C4-2B (cell line): Measurements from ENCODE around the gene DCHS1.

Experiments used
- H3K27ac ChIP-seq: fragments of 450-650 bp; 2 replicates; pipeline ENCODE4 v1.5.1; 2017
- CTCF ChIP-seq: fragments of 450-650 bp; conservative IDR thresholded peaks from 2 replicates; pipeline ENCODE4 v1.5.1; 2017; ENCODE audit warnings: mild to moderate bottlenecking
- ZFX ChIP-seq: fragments of 450-650 bp; IDR thresholded peaks from 2 replicates; pipeline ENCODE4 v1.6.1; 2017

The DCHS1 gene

DNA sequence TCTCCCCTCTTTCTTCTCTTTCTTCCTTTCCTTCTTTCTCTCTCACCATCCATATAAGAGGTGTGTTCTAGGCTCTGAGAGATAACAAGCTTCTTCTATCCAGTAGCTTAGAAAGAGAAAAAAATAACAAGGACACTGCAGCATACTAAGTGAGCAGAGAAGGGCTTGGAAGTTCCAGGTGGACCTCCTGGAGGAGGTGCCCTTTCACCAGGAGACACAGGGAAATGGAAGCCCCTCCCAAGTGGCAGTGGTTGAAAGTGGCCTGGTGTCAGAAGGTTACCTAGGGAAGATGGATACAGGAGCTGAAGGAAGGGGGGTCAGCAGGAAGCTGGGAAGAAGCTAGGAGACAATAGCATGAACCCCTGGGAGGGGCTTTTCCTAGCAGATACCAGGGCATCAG lies 5.5 kb downstream of the DCHS1 start:
- no peak for TF ChIP-seq CTCF
- no peak for TF ChIP-seq ZFX
- no peak overlapping the region for H3K27ac ChIP-seq

DNA sequence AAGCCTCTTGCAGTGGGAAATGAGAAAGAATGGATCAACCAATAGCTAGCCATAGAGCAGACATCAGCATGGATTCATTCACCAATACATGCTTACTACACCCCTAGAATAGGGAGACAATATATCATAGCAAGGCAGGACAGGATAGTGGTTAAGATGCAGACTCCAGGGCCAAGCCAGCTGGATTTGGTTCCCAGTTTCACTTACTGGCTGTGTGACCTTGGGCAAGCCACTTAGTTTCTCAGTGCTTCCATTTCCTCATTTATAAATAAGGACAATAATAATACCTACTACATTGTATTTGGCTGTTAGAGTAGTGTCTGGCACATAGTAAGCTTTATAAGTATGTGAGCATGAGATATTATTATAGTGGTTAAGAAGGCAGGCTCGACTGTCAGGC lies 7.1 kb downstream of the DCHS1 start:
- no peak overlapping the region for H3K27ac ChIP-seq
- TF ChIP-seq CTCF (no peak), ZFX (no peak)

GRCh38 chr11:6647836-6648235 lies 7.8 kb downstream of the DCHS1 start:
- TF ChIP-seq CTCF = no peak
- no peak for TF ChIP-seq ZFX
- H3K27ac ChIP-seq = no peak overlapping the region

GRCh38 chr11:6646918-6647679 lies 8.5 kb downstream of the DCHS1 start:
- TF ChIP-seq CTCF = no peak
- no peak for TF ChIP-seq ZFX
- H3K27ac ChIP-seq = no peak overlapping the region

- H3K27ac ChIP-seq = no peak overlapping the region
- TF ChIP-seq CTCF (no peak), ZFX (no peak)
Observed at GRCh38 chr11:6646576-6646917, 9.1 kb downstream of the DCHS1 start.

- H3K27ac ChIP-seq = no peak overlapping the region
- TF ChIP-seq ZFX (no peak), CTCF (no peak)
Observed at GRCh38 chr11:6646071-6646470, 9.5 kb downstream of the DCHS1 start.

- TF ChIP-seq CTCF (no peak), ZFX (no peak)
- no peak overlapping the region for H3K27ac ChIP-seq
Observed at GRCh38 chr11:6642957-6643356, 12.7 kb downstream of the DCHS1 start.
